Neural cell (in vitro differentiated cells): Measurements from ENCODE around the gene ARFGEF3.

Experiments
- EZH2 ChIP-seq: fragments of 200-600, 300-800 bp; shearing (Covaris generic), sonication (generic); IDR thresholded peaks from 2 replicates; pipeline ENCODE4 v1.6.1; 2014; ENCODE audit warnings: antibody characterized with exemption, low read length, borderline replicate concordance, mild to moderate bottlenecking; ENCODE audit not compliant: insufficient read depth, poor library complexity, severe bottlenecking
- POLR2AphosphoS5 ChIP-seq: IDR thresholded peaks from 2 replicates; pipeline ENCODE4 v1.6.1; 2012
- RAD21 ChIP-seq: fragments of 450-650 bp; conservative IDR thresholded peaks from 2 replicates; pipeline ENCODE4 v1.6.1; 2014; ENCODE audit warnings: antibody characterized with exemption, mild to moderate bottlenecking, moderate library complexity
- REST ChIP-seq: IDR thresholded peaks from 2 replicates; pipeline ENCODE4 v1.6.1; 2012; ENCODE audit warnings: borderline replicate concordance
- TAF1 ChIP-seq: IDR thresholded peaks from 2 replicates; pipeline ENCODE4 v1.6.1; 2012; ENCODE audit warnings: low read depth
- TF ChIP-seq, protein P1 (sequence below): fragments of 450-650 bp; IDR thresholded peaks from 2 replicates; pipeline ENCODE4 v1.5.1; 2014; ENCODE audit warnings: antibody characterized with exemption, mild to moderate bottlenecking, moderate library complexity; ENCODE audit not compliant: poor library complexity, severe bottlenecking

GRCh38 chr6:138187156-138187555 is 25.4 kb downstream of the ARFGEF3 start:
- TF ChIP-seq TAF1 (no peak), POLR2AphosphoS5 (no peak), EZH2 (no peak), RAD21 (no peak), REST (no peak)
- TF ChIP-seq, protein P1, sequence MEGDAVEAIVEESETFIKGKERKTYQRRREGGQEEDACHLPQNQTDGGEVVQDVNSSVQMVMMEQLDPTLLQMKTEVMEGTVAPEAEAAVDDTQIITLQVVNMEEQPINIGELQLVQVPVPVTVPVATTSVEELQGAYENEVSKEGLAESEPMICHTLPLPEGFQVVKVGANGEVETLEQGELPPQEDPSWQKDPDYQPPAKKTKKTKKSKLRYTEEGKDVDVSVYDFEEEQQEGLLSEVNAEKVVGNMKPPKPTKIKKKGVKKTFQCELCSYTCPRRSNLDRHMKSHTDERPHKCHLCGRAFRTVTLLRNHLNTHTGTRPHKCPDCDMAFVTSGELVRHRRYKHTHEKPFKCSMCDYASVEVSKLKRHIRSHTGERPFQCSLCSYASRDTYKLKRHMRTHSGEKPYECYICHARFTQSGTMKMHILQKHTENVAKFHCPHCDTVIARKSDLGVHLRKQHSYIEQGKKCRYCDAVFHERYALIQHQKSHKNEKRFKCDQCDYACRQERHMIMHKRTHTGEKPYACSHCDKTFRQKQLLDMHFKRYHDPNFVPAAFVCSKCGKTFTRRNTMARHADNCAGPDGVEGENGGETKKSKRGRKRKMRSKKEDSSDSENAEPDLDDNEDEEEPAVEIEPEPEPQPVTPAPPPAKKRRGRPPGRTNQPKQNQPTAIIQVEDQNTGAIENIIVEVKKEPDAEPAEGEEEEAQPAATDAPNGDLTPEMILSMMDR: no peak
